DMS153 treated with DMSO at 0.1 percent for 48 hours (cell line): ENCODE data around the gene CDC14B.
"Not testable (repeated sequence)": the region's sequence is repeated elsewhere in the genome, so short reads cannot be mapped to it uniquely, and the experiment has no call there.

Experiments
- DNase-seq: peaks from one replicate; lab custom pipeline; 2025; ENCODE audit not compliant: unreplicated experiment; lab: John Stamatoyannopoulos, UW

CDC14B gene

DNA sequence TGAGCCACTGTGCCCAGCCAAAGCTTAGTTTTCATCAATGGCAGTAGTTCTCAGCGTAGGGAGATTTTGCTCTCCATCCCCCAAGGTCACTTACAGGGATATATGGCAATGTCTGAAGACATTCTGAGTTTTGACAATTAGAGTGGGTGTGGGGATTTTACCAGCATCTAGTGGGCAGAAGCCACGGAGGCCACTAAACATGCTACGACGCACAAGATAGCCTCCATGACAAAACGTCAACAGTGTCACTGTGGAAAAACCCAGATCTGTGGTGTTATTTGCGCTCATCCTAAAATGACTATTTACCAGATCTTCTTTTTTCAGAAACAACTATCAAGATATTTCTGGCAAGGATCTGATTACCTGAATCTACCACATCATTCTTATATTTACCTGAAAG, 68.2 kb downstream of the CDC14B start:
- DNase-seq, result no peak

DNA sequence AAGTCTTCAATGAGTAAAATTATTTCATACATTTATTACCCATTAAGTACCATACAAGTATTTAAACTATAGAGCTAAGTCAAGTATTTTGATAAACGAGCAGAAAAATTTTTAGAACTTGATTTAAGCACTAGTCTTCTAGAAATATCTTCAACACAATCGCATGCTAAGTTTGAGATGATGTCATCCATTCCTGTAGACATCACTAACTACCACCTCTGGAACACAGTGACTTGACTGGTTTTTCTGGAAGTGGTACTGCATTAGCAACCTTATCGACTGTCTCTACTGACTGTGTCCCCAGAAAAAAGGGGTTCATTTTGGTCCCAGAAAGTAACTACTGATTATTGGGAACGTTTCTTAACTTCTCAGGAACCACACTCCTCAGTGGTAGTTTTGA, 69.0 kb downstream of the CDC14B start:
- no peak for DNase-seq

DNA sequence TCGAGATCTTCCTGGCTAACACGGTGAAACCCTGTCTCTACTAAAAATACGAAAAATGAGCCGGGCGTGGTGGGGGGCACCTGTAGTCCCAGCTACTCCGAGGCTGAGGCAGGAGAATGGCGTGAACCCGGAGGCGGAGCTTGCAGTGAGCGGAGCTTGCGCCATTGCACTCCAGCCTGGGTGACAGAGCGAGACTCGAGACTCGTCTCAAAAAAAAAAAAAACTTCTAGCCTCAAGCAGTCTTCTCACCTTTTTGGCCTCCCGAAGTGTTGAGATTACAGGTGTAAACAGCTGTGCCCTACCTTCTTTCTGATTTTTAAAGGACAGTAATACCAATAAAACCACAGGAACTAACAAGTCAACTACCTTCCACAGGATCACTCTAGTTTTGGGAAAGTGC, 76.5 kb downstream of the CDC14B start:
- not testable (repeated sequence) for DNase-seq

DNA sequence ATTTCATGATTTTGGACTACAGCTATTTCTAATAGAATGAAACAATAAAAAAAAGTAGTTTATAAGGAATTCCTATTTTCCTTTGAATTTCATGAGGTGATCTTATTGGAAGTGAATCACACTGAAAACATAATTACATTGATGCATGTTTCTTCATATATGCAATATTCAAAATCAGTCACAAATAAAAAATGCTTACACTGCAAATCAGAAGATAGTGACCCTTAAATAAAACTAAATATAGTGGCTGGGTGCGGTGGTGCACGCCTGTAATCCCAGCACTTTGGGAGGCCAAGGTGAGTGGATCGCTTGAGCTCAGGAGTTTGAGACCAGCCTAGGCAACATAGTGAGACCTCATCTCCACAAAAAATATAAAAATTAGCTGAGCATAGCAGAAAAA, 79.5 kb downstream of the CDC14B start:
- no peak for DNase-seq

DNA sequence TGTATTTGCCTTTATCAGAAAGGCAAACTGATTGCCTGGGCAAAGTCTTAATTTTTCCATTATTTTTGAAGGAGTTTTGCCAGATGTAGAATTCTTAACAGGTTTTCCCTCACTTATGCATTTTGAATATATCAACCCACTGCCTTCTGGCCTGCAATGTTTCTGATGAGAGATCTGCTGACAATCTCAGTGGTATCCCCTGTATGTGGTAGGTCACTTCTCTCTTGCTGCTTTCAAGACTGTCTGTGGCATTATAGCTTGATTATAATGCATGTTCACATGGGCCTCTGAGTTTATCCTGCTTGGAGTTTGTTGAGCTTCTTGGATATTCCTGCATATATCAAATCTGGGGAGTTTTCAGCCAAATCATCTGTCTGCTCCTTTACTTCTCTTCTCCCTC, 87.5 kb downstream of the CDC14B start:
- DNase-seq, result no peak

DNA sequence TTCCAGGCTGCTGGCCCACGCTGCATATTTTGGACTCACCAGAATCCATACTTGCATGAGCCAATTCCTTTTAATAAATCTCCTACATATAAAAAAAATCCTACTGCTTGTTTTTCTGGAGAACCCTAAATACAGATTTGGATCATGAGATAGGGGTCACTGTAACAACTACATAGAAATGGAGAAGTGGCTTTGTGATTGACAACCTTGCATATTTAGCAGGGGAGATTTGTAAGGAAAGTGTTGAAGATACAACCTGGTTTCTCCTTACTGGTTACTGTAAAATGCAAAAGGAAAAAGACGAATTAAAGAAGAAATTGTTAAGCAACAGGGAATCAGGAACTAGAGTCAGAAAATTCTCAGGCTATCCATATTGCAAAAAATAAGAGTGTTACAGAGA, 94.9 kb downstream of the CDC14B start:
- DNase-seq, result no peak

DNA sequence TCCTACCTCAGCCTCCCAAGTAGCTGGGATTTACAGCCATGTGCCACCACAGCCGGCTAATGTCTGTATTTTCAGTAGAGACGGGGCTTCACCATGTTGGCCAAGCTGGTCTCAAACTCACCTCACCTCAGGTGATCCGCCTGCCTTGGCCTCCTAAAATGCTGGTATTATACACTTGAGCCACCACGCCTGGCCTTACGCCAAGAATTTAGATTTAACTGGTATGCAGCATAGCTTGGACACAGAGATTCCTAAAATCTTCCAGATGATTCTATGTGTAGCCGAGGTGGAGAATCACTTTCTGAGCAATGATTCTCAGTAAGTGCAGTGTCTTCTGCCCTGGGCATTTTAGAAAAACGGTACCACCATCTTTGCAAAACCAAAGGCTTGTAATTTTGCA, 95.6 kb downstream of the CDC14B start:
- no peak for DNase-seq

DNA sequence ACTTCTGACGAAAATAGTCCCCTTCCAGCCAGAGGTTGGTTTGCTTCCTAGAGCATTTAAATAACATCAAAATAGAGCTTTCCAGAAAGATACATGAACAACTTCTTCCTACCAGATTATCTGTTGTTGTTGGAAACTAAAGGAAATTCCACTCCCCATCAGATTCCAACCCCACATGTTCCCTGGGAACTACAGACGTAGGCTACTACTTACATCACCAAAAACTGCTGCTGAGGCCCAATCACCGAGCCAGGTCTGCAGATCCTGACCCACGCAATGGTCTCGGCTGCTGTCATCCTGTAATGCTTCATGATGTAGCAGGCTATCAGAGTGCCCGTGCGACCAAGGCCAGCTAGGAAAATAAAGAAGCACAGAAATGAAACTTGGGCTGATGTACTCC, 96.3 kb downstream of the CDC14B start:
- DNase-seq, result no peak

DNA sequence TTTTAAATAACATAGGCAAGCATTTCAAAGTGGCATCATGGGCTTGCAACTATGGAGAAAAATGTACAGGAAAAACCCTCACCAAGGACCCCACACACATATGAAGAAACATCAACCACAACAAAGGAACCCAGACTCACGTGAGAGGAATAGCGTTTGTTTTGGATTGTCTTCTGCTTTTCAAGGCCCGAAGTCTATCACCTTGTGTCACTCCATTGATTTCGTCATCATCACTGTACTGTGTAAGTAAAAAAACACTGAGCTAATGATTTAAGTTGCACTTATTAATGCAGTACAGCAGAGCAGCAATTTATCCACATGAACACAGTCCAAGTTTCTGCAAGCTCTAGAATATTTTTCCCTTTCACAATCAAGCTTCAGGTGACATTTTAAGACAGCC, 97.3 kb downstream of the CDC14B start:
- DNase-seq, result no peak

DNA sequence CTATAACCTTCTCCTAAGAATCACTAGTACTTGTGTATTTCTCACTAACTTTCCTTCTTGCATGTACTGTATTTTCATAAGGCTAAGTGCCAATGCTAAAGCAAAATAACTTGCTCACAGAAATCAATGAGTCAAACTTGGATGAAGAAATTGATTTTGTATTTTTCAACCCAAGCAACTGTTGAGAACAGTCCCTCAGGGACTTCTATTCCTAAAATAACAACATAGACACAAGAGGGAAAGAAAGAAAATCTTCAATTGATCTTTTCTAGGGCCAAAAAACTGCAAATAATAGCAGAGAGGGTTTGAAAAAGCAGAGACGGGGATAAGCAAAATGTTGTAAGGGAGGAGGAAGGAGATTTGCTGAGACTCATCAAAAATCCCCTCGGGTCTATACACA, 99.9 kb downstream of the CDC14B start:
- DNase-seq, result no peak

DNA sequence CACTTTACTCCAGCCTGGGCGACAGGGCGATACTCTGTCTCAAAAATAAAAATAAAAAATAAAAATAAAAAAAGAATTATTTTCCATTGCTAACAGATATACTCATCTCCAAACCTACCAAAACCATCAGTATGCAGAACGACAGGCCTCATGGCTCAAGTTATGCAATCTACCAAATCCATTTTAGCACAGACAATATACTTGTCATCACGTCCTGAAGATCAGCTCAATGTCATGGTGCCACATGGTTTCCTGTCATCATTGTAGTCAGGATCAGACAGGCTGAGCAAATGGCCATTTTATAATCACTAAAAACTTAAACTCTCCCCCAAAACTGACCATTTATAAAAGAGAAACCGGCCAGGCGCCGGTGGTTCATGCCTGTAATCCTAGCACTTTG, 100.5 kb downstream of the CDC14B start:
- no peak for DNase-seq

DNA sequence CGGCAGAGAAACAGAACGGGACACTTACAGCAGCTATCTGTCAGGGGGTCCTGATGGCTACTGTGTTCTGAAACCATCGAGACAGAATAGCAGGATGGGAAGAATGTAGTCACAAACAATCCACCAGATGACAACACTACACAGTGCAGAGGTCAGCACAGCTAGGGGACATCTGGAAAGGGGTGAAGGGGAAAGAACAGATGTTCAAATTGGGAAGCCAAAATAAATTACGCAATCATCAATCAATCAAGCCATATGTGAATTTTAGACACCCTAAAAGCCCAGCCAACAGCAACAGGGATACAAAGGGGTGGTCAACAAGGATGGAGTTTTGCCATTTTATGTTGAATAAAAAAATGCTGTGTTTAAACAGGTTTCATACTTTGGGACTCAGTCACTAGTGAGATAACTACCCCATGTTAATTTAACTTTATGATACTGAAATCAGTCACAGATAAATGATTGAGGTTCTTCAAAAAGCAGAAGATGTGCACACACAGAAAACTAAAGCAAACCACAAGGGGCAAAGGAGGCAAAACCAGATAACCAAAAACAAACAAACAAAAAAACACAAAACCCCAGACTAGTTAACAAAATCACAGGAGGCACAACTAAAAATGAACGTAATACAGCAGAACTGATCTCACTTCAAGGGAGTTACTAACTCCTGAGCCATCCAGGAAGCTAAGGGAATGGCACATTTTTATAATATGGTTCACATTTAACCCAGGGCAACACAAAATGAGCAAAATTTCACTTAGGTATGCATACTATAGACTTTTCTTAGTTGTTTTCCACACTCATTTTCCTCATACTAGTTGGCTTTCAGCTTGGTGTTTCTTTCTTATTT, 103.8 kb downstream of the CDC14B start:
- DNase-seq, result no peak

DNA sequence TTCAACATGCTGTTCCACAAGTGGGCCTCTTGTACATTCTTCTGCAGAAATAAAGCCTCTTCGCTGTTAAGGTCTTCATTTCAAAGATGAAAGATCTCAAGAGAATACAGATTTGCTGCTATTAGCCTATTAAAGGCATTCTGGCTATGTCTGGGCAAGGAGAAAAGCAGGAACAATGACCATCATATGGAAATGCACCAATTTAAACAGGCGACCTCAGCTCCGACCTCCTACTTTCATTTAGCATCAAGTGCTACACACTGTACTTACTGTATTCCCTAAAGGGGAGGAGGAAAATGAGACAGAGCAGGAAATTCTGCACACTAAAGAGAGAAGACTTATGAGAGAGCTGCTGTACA, 104.9 kb downstream of the CDC14B start:
- no peak for DNase-seq

DNA sequence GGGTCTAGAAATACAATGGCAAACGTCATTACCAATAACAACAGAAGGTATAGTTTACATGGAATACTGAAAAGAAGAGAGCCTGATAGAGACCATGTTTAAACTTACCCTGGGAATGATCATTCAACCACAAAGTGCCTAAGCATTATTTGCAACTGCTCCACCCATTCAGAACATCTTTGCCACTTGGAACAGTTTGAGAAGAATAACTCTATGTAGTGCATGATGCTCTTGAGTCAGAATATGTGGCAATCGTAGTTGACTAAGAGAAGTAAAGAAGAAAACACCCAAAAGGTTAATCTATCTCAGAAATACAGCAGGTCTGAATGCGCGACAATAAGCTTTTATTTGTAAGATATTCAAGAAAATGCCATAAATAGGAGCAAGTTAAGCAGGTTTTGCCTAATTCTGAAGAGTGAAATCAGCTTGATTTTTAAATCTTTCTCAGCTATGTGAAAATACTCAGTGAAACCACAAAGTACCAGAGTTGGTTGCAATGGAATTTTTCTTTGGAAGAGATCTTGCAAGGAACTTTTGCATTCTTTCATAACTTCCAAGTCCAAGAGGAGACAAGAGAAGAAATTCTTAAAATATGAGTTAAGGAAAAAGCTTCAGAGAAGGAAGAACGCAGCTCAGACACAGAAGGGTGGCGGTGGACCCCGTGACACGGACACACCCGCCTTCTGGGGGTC, 105.4 kb downstream of the CDC14B start:
- no peak for DNase-seq

DNA sequence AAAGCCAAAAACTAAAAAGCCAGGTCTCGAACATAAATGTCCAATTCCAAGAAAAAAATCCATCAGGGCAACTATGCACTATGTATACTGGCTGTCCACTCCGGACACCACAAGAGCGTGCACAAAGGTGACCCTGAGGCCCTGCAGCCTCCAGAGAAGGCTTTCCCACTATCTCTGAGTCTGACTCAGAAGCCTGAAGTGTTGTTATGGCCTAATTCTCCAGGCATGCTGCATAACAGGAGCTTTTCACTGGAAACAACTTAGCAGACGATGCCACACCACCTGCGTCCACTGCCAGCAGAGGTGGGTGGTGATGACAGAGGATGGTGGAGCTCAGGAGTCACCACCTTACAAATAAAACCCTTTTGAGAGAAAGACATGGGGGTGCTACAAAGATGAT, 106.0 kb downstream of the CDC14B start:
- DNase-seq, result no peak

DNA sequence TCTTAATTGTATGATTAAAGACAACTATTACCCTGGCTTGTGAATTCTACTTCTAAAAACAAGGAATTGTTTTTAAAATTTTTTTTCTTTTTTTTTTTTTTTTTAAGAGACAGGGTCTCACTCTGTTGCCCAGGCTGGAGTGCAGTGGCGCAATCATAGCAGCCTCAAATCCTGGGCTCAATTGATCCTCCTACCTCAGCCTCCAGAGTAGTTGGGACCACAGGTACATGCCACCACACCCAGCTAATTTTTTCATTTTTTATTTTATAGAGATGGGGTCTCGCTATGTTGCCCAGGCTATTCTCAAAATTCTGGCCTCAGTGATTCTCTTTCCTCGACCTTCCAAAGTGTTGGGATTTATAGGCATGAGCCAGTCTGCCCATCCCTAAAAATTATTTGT, 107.4 kb downstream of the CDC14B start:
- no peak for DNase-seq

DNA sequence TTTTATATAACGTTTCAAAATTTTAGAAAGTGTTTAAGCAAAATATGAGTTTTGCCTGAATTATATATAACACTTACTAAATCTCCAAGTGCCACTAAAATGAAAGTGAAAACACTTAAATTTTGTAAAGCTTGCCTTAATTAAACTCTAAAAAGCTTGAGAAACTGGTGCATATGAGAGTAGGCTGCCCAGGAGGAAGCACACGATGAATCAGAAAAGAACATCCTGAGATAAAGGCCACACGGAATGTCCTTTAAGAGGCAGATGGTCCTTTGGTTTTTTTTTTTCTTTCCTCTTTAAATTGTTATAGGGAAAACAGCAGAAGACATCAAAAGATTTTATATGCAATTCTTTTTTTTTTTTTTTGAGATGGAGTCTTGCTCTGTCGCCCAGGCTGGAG, 109.4 kb downstream of the CDC14B start:
- DNase-seq, result no peak

DNA sequence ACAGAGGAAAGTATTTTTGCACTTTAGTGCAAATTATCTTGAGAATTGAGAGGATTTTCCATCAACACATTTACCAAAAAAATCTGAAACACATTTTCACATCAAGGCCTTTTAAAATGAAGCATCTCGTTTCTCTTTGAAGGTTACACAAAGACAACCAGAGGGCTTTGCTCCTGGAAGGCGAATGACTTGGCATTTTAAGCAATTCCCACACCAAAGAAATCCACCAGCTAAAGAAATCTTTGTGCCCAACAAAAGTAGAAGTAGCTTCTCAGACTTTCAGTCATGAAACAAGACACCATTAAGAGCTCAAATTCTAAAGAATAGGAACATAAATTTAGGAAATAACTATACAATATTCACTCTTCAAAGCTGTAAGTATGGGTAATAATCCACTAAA, 109.8 kb downstream of the CDC14B start:
- DNase-seq, result no peak

DNA sequence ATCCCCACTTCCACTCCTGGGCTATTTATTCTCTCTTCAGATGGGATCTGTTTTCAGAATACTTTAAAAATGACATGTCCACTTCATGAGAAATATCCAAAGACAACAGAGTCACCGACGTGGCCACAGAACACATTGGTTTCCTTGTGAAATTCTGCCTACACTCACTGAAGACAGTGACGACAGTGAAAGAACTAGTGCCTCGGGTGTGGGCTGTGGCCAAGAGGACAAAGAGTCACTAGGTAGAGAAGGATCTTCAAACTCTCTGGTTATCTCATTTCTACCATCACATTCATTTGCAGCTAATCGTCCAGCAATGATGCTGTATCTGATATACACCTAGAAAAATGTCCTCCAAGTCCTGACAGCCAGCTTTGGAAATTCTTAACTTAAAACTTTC, 110.6 kb downstream of the CDC14B start:
- no peak for DNase-seq

DNA sequence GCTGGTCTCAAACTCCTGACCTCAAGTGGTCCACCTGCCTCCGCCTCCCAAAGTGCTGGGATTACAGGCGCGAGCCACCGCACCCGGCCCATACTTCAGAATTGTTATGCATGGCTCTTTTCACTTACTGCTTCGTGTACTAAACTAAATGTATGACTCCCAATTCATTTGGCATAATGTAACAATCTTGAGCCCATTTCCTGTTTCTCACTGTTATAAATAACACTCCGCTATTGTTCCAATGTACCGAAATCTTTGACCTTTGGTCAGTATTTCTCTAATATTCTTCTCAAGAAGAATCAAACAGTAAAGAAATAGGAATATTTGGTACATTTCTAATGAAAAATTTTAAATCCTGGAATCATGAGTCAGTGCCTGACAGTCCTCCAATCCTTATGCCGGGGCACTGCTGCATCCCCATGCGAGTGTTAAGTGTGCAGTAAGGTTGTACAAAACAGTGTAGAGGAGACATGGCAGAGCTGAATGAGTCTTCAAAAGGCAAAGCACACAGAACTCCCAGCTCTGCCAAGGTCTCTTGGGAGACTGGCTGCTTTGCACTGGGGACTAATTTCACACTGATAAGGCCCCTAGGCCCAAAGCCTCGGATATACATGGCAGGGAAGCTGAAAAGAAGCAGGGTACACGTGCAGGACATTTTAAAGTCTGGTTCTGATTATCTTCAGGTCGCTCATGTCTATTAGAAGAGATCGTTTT, 111.3 kb downstream of the CDC14B start:
- no peak for DNase-seq

DNA sequence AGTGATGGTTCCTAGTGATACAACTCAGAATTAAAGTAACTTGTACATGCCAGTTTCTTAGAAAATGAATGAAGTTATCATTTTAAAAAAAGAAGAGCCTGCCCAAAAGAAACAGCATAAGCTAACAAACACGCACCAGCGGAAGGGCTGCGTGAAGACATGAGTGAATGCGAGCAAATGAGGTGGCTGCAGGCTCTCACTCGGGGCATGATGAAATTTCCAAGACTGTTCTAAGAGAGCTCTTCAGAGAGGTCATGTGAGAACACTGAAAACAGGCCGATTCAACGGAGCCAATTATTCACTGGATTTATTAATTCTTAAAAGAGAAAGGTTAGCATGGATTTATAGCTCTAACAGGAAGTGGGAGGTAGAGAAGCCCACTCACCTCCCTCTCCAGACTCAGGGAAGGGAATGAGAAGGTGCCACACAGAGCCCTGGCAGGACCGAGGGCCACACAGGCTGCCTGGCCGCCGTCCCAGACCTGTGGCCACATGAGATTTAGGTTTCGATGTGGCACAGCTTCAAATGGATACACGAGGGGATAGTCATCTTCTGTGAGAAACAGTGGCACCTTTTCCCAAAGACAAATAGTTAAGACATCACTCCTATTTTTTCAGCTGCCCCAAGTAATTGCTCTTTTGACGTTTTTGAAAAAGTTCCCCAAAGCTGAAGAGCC, 114.2 kb downstream of the CDC14B start:
- no peak for DNase-seq

DNA sequence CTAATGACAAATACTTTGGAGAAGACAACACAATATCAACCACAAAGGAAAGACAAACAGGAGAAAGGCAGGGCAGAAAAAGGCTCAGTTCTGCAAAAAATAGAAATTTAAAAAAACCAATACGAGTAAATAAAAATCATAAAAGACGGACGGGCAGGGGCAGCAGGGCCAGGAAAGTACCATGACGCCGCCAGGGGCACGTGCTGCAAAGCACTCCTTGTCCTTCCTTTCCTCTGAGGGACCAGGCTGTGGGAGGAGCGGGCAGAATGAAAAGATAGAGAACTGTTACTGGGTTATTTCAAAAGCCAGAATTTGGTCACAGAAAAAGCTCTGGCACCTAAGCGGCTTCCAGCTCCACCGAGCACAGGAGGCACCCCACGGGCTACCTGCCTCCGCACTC, 115.7 kb downstream of the CDC14B start:
- DNase-seq, result no peak
